Measurements from ENCODE around the gene MAS1L.

MAS1L gene, protein sequence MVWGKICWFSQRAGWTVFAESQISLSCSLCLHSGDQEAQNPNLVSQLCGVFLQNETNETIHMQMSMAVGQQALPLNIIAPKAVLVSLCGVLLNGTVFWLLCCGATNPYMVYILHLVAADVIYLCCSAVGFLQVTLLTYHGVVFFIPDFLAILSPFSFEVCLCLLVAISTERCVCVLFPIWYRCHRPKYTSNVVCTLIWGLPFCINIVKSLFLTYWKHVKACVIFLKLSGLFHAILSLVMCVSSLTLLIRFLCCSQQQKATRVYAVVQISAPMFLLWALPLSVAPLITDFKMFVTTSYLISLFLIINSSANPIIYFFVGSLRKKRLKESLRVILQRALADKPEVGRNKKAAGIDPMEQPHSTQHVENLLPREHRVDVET

DNA sequence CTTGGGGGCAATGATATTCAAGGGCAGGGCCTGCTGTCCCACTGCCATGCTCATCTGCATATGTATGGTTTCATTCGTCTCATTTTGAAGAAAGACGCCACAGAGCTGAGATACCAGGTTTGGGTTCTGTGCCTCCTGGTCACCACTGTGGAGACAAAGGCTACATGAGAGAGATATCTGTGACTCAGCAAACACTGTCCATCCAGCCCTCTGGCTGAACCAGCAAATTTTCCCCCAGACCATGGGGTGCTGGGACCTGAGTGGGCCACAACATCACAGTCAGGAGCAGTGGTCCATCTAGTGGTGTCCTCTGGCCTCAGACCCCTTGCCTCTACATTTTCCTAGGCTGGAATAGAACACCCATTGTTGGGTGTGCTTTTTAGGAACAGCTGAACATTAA lies at the start of gene MAS1L:
MAS1L (minus strand) TSS at position 297 of the 400 bp plus-strand sequence; CDS start at position 243, 54 bp downstream.
- no peak for DNase-seq

DNA sequence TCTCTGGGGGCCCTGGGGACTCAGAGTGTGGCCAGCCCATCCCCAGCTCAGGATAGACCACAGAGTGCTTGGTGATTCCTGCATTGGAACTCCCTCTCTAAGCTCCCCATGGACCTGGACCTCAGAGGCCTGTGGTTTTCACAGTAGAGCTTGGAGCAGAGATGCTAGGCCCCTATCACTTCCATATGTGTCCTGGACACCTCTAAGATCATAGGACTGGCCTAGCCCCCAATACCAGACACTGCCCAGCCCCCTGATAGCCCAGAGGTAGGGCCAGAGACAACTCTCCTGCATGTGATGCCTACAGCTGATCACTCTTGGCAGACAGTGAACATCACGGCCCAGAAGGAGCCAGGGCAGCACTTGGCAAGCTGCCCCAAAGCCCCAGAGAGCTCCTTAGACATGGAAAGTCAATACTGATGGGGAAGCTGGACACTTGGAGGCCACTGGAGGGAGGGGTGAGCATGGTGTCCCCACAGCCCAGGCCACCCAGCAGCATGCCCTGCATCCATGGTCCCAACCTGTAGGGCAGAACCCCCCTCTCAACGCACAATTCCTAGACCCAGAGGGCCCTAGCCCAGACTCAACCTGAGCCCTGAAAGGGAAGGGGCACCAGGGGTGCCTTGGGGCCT lies 44.7 kb upstream of the MAS1L start:
- no peak for DNase-seq

DNA sequence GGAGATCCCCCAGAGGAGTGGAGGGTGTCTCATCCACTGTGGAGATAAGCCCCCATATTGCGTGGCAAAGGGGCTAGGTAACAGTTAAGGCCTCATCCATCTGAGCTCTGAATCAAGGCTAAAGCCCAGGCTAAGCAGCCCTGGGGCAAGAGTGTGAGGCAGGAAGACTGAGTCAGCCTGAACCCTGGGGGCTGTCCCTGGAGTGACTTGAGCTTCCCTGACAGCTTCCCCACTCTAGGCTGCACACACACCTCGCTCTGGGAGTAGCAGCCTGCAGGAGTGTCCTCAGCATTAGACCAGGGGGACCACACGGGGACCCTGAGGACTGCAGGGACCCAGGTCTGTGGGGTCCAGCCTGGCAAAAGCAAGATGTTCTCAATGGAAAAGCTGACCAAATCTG lies 43.9 kb upstream of the MAS1L start:
- no peak for DNase-seq

DNA sequence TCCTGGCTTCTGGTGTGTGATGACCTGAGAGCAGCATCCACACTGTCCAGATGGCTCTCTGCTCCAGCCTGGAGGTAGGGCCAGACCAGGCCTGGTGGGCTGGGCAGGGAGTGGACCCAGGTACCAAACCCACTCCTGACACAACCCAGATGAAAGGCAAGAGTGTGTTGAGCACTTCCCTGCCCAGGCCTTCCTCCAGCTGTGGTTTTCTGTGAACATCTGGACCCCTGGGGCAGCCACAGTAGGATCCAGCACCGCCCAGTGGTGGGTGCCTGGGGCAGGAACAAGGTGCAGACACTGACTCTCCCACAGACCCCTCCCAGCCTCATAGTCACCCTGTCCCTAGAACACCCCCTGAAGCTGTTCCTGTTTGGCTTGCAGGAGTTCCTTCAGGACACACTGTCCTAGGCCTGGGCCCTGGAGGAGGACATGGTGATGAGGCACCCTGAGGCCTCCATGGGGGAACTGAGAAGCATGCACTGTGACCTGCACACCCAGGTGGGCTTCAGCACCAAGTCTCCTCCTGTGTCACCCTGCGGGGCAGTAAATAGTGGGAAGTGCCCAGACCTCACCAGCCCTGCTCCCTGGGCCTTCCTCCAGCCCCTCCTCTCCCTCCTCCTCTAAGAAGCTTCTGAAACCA lies 43.0 kb upstream of the MAS1L start:
- no peak for DNase-seq

DNA sequence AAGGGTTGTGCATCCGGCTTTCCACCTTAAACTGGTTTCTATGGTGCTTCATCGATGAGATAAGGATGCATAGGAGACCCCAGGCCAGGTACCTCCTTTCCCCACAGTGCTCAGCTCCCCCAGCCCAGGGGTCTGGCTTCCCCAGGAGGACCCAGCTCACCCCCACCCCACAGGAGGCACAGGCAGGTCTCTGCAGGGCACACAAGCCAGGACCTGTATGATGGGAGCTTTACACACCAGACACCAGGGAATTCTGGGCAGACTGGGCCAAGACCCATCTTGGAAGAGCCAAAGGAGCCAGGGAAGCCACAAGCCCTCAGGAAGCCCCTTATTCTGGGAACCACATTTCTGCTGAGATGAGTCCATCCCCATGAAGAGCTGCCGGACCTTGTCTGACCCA lies 42.2 kb upstream of the MAS1L start:
- DNase-seq: no peak

DNA sequence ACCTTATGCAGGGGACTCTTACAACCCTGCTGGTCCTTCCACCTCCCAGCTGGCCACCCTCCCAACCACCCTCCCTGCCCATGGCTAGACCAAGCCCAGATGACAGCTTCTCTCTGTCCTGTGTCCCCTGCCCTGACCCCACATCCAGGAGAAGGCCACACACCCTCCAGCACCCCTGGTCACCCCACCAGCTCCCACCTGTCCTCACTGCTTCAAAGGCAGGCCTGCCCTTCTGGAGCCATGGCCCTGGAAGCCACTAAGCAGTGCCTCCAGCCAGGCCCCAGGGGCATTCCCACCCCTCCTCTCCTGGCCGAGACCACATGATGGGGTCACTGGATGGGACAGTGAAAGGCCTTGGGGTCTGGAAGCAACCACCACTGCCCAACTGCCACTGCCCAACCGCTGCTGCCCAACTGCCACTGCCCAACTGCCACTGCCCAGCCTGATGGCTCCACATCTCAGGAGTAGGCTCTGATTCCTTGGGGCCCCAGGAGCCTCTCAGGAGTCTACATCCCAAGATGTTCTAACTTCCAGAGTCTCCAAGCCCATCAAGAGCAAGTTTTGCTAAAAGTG lies 41.3 kb upstream of the MAS1L start:
- DNase-seq: no peak

DNA sequence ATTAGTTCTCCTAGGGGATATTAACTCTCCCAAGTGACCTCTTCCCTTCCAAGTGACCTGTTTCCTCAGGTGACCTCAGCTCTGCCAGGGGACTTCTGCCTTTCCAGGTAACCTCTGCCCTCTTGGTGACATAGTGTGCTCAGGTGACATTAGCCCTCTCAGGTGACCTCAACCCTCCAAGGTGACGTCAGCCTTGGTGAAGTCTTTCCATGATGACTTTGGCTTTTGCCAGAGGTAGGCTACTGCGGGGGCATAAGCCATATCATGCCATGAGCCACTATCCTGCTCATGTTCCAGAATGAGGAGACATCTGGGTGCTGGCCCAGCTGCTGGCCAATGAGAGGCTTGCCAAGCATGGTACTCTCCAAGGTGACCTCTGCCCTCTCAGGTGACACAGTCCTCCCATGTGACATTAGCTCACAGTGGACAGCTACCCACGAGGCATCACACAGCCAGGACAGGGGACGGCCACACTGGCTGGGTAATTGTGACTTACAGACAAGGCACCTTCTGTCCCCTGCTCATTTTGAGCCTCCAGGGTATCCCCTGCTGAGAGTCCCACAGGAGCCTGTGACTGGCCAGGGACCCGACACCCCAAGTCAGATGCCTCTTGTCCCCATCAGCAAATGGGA lies 40.7 kb upstream of the MAS1L start:
- DNase-seq: no peak

DNA sequence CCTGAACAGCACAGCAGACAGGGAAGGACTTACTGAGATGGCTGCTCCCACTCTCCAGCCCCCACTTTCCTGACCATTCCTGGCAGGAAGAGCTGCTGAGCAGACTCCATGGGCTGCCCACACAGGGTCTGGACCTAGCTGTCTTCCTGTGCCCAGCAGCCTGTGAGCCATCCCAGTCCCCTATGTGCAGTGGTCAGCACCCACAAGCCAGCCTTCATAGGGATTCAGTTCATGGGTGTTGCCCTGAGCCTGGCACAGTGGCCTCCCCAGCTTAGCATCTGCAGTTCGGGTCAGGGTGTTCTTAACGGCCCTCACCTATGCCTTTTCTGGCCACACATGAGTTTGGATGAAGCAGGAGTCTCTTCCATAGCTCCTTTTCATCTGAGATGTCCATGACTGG lies 39.8 kb upstream of the MAS1L start:
- DNase-seq: no peak

DNA sequence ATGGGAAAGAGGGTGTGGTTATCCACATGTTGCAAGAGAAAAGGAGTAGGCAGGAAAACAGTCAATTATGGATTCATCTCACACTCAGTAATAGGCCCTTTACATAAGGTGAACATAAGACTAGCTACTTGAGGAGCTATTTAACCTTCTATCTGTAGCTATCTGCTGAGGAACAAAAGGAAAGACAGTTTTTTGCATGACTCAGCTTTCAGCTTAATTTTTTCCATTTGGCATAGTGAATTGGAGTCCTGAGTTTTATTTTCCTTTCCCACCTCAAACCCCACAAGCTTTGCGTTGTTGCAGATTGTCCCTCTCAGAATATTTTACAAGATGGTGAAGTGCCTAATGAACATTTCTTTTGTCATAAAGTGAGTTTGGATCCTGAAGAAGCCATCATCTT lies 39.4 kb upstream of the MAS1L start:
- no peak for DNase-seq

DNA sequence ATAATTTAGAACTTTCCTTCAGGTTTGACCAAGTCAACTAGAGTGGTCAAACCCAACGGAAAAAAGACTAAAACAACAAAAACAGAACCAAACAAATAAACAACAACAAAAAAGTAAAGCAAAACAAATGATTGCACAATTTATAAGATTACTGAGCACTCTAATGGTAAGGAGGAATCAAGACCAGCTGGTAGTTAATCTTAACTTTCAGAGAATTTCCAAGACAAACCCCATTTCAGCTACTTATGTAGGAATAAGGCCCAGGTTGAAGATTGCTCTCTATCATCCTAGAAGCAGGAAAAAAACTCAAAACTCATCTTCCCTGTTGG lies 37.5 kb upstream of the MAS1L start:
- DNase-seq: no peak

DNA sequence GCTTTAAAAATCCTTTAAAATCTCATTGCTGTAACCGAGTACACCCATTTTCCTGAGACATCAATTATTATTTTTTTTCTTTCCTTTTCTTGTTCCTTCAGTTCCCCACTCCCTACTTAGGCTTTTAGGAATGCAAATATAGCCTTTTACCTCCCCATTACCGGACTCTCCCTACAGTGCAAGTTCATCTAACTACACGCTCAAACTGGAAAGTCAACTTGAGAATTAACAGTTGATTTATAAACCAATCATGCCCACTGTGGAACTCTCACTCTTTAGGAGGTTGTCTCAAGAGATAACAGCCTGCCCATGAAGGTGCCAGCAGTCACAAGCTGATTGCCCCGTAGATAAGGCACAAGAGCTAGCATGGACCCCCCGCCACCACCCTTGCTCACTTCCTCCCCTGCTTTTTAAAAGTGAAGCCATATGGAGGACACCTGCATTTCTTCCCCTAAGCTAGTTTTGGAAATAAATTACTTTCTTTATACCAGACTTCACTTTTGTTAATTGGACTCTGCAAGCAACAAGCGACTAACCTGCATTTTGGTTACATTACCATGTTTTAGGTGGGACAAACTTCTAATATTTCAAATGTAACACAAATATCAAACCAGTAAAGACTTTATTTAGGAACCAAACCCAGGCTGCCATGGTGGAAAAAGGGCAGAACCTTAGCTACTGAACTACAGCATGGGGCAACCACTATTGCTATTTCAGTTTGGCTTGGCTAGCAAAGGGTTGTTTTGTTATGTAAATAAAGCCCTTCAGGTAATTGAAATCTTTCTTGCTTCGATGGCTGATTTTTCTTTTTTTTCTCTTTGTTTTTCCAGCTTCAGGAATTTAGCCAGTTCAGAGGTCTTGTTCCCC lies 36.9 kb upstream of the MAS1L start:
- no peak for DNase-seq

DNA sequence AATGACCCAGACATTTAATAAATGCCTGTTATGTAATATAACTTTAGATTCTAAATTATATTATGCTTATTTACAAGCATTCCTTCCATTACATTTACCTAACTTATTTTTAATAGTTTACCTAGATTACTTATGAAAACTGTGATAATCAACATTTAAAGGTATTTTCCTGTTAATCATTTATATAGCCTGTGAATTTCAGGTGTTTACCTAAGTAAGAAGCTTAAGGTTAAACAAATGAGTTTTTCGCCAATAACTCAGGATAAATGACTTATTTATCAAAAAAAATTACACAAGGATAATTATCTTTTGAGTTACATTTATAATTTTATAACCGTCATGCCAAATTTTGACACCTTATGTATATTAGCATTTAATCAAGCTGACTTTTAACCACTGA lies 36.3 kb upstream of the MAS1L start:
- DNase-seq: no peak

DNA sequence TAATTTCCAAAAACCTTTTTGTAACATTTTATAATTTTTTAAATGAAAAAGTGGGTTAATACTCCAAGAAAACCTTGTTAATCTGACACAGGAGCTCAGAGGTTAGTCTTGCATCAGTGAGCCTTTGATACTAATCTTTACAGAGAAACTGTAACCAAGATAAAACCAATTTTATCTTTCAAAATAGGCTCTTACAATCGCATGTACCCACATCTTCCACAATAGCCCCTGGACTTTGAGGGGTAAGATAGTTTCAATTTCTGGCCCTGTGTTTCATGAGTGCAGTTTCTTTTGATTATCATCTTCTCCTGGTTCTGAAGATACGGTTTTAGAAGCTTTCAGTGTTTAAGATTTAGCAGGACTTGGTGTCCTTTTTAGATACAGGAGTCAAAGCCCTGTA lies 34.5 kb upstream of the MAS1L start:
- DNase-seq: no peak

DNA sequence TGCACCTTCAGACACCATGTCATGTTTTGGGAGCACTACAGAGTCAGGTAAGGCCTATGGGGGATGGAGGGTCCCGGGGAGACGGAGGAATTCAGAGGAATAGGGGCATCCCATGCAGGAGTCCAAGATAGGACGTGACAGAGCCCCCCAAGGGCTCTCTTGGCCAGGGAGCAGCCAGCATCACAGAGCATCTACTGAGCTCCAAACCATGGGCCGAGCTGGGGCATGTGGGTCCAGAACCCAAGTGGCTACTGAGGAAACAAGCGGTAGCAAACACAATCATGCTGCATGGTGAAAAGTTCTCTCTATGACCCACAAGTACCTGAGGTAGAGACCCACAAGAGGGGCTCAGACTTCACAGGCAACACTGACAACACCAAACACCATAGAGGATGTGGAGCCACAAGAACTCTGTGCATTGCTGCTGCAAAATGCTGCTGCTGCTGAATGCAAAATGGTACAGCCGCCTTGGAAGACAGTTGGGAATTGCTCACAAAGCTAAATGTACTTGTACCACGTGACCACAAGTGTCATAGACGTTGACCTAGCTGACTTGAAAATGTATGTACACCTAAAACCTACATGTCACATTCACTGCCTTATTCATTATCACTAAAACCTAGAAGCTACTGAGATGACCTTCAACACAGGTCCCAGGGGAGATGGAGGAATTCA lies 33.4 kb upstream of the MAS1L start:
- DNase-seq: no peak

DNA sequence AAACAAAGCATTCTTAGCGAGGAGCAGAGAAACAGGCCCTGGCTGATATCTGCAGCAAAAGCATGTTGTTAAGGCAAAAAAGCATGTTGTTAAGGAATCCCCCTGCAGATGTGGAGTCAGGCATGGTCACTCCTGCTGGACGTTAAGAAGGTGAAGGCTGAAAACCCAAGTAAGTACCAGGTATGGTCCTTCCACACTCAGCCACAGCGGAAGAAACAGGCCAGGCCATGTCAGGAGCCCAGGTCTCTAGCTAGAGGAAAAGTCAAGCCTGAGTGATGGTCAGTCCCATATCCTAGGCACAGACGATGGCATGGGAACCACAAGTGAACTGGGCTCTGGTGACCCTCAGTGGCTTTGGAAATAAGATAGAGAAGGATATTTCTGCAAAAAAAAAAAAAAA lies 32.5 kb upstream of the MAS1L start:
- DNase-seq: no peak

DNA sequence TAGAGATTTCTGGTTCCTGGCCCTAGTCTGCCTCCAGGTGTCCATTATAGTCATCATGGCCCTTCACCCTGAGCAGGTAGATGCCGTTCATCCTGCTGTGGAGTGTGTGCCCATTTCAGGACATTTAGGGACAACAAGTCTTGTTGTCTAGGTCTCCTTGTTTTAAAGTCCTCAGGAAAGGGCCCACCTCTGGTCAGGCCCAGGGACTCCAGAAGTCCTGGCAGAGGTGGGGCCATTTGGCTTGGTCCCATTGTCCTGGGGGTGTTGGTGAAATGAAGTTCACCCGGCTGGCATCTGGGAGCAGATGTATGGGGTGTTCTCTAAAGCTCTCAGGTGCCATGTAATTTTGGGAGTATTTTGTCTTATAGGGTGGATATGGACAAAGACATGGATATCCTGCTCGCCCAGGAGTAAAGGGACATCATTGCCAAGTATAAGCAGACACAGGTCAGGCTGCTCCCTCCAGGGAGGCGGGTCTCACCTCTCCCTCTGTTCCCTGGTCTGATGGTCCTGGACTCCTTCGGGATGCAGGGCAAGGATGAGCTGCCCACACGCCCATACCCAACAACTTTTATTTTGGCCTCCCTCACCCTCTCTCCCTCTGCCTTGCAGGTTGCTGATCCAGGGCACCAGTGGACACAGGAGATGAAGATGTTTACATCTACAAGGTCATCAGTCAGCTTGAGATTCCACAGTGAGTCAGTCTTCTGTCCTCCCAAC lies 31.7 kb upstream of the MAS1L start:
- DNase-seq: no peak

DNA sequence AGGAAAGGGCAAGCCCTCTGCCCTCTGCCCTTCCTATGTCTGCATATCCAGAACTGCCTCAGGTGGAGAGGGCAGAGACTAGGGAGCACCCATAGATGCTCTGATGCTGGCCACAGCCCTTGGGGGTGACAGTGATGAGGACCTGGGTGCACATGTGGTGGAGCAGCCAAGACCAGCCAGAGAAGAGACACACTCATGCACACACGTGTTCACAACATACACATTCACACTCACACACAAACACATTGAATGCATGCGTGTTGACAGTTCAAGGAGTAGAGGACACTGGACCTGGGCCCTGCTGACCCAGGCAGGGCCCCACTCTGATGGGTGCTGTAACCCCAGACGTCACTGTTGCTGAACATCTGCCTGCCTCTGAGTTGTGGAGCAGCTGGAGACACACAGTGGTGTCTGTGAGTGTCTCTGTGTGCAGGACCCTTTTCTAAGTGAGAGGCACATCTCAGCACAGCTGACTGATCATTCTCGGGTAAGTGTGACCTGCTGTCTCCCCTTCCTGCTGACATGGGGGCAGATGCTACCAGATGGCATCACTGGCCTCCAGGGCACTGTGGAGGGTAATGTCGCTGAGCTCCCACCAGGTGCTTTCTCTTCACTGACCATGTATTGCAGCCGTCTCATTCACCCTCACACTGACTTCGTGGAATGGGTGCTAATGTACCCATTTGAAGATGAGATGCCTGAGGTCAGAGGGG lies 30.1 kb upstream of the MAS1L start:
- DNase-seq: no peak

DNA sequence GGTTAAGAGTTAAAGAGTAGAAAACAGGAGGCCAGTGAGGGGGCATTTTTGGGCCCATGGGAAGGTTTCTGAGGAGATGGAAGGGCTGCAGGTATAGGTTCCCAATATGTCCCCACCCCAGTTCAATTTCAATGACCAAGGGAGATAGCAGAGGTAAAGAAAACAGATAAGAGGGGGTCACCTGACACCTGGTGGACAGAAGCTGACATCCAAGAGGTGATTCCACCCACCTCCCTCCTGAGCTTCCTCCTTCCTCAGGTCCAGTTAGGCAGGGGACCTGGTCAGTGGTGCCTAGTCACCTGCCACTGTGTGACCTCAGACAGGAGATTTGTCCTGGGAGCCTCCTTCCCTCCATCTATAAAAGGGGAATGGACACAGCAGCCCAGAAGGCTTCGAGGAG lies 29.5 kb upstream of the MAS1L start:
- DNase-seq: no peak

DNA sequence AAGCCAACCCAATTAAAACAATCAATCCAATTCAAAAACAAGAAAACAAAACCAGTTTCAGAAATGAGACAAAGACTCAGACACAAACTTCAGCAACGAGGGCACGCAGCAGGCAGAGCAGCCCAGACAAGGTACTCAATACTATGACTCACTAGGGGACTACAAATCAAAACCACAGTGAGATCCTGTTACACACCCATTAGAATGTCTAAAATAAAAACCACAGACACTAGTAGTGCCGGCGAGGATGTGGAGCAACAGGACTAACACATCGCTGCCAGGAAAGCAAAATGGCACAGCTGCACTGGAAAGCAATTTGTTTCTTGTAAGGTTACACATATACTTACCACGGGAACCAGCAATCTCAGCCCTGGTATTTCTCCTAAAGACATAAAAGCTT lies 28.4 kb upstream of the MAS1L start:
- DNase-seq: peak; percentile 48

DNA sequence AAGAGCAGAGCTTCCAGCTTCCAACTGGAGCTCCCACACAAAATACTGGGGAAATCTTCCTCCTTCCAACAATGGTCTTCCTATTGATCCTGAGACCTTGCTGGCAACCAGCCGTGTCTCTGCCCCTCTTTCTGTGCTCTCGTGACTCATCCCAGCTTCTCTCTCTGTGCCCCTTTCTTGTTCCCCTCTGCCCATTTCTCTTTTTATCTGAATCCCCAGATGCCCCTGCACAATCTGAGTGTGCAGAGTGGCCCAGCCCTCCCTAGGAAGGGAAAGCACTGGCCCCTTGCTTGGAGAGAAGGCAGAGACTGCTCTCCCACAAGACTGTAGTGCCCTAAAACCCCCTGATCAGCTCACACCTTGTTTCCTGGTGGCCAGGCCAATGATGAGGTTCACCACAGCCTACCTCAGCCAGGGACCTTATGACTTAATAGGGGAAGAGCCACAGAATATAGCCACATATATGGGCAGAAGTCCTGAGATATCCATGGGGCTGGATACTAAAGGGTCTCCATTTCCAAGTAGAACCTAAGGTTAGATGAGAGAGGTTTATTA lies 23.1 kb upstream of the MAS1L start:
- no peak for DNase-seq
